Right kidney (tissue), 1 donor: ENCODE data around the gene ZNF628.
"Not testable (repeated sequence)": the region's sequence is repeated elsewhere in the genome, so short reads cannot be mapped to it uniquely, and the experiment has no call there.

Source experiments
- DNase-seq: peaks from one replicate; pipeline ENCODE4 v3.0.0-alpha.2; 2016

ZNF628 gene

DNA sequence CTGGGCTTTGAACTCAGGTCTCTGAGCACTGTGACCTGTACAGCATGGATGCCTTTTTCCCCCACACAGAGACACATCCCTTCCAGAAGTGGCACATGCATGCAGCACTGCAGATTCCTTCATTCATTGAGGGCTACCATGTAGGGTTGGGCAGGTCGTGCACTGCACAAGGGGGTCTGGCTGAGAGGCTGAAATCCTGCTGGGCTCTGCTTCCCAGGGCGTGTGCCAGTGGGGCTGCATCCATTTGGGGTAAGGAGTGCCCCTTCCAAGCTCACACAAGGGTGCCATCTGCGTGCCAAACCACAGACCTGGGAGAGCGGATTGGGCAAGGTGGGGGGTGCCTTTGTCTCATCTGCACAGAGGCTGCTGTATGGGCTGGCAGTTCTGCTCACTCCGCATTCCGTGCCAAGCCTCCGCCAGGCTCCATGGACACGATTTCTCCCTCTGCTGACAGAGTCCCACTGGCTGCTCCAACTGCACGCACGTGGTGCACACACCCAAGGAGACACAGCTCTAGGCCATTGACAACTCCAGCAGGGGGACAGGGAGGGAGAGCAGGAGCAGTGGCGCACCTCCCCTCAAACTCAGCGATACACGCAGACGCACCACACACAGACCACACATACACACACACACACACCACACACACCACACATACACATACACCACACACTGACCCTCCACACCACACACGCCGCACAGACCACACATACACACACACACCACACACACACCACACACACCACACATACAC is 28.8 kb upstream of the ZNF628 start:
- DNase-seq: no peak

DNA sequence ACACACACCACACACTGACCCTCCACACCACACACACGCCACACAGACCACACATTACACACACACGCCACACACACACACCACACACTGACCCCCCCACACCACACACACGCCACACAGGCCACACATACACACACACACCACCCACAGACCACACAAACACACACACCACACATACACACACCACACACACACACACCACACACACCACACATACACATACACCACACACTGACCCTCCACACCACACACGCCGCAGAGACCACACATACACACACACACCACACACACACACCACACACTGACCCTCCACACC is 28.3 kb upstream of the ZNF628 start:
- DNase-seq: not testable (repeated sequence)

DNA sequence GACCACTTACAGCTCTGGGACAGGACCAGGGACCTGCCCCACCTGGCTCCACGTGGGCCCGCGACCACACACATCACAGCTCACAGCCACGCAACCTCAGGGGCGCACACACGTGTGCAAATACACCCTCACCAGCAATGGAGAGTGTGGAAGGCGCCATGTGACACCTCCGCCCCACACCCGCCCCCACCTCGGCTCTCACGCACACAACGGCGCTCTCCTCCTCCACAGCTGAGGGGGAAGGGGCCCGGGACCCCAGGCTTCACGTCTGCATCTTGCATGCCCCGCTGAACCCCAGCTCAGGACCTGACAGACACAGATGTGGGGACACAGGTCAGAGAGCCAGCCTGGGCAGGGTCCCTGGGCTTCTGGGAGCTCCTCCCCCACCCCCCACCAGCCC is 26.9 kb upstream of the ZNF628 start:
- DNase-seq: no peak

DNA sequence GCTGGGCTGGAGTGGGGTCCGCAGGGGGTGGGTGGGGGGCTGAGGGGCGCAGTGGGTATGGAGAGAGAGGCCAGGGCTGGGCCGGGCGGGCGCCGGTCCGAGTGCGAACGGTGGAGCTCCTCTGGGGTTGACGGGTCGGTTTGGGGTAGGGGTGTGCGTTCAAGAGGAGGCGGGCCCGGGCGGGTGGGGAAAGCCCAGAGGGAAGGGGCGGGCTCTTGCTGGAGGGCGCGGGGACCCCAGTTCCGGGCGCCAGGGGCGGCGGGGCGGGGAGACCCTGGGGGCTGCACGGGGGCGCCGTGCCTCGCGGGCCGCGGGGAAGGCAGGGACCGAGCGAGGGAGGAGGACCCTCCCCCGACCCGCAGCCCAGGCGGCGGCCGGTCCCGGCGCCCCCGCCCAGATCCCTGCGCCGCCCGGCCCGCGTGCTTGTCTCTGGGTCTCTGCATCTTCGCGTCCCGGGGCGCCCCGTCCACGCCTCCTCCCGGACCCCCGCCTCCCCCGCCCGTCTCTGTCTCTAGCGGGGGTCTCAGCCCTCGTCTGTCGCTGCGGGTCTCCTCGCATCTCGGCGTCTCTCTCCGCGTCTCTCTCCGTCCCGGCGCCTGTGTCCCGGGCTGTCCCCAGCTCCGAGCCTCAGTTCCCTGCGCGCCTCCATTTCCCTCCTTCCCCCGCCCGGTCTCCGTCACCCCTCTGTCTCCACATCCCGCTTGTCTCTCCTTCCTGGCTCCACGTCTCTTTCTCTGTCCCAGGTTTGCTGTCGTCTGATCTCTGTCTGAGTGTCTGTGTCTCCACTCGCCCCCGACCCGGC is 25.1 kb upstream of the ZNF628 start:
- no peak for DNase-seq

DNA sequence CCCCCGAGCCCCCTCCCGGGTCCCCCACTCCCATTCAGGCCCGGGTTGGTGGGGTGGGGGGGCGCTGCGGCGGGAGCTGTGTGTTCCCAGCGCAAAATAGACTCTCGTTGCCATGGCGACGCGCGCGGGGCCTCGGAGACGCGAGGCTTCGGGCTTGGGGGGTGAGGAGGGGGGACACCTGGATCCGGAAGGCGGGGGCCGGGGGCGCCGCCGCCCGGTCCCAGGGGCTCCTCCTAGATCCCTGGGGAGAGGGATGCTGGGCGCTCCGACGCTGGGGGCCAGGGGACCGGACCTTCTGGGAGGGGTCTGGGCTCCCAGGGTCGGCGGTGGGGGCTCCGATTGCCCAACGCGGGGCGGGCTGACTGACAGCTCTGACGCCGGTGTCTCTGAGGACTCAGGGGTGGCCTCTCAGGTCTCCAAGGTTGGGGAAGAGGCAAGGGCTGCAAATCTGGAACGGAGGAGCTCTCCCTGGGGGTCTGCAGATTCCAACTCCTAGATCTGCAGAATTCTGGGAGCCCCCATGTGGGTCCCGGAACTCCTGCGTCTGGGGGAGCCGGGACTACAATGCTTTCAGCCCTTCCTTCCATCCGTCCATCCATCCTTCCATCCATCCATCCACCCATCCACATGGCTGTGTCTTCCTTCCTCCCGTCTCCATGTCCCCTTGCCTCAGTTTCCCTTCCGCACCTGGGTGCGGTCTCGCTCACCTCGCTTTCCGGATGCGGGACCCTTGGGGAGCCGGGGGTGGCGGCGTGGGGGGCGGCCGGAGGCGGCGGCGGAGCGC is 24.3 kb upstream of the ZNF628 start:
- peak; percentile 36 for DNase-seq

DNA sequence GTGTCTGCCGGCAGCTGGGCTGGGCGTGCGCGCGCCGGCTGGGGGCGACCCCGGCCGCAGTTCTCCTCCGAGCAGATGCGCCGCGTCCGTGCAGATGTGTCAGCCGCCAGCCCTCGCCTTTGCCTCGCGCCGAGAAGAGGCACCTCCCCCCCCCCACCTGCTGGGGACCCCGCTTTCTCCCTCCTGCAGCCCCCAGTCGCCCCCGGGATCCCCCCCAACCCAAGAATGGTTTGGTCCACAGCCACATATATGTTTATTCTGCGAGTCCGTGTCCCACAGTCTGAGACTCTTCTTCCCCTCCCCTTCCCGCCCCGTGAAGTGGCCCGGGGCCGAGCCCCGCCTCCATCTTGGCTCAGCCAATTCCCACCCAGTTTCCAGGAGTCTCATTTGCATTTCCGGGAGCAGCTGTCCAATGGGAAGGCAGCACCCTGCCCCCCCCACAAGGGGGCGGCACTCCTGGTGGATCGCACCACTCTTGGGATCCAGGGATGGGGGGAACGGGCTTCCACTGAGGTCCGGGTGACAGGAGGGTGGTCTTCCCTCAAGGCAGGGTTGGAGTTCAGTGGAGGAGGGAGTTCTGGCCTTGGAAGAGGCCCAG is 23.6 kb upstream of the ZNF628 start:
- DNase-seq: peak; percentile 69

DNA sequence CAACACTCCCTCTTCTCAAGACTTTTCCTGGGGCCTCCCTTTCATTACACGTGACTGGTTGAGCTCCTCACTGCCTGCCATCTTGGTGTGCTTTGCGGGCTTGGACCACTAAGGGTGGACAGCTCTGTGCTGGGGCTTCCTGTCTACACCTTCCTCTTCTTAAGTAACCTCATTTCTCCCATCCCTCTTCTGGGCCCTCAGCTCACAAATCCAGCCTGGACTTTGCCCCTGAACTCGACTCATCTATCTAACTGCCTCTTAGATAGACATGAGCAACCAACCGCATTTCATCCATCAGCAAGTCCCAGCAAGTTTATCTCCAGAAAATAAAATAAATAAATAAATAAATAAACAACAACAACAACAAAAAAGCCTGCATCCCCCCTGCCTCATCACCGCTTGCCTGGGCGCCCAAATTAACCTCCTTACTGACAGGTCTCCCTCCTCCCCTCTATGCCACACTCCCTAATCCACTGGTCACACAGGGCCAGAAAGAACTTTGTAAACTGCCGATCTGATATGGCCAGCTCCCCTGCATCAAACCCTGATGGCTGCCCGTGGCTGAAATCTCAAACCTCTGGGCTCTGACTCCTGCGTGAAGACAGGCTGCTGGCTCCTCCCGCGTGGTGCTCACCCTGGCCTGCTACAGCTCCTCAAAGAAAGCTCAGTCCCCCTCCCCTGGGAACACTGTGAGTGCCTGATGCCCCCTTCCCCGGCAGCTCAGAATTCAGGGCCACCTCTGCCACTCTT is 22.7 kb upstream of the ZNF628 start:
- DNase-seq: no peak

DNA sequence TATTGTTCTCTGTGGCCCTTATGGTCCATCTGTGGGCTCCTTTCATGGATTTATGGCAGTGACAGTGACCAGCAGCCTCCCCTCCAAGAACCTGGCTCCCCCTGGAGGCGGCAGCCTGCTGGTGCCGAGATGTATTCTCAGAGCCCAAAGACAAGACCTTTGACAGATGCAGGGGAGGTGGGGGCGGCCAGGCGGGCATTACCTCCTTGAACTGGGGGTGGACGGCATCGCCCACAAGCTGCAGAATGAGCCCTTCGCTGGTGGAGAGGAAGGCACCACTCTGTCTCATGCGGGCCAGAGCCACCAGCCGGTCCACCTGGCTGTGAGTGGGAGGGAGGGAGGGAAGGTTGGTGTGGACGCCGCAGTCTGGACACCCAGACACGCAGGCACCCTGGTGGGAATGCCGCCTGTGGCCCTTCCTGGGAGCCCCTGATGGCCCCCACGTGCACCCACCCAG is 21.6 kb upstream of the ZNF628 start:
- DNase-seq: no peak

DNA sequence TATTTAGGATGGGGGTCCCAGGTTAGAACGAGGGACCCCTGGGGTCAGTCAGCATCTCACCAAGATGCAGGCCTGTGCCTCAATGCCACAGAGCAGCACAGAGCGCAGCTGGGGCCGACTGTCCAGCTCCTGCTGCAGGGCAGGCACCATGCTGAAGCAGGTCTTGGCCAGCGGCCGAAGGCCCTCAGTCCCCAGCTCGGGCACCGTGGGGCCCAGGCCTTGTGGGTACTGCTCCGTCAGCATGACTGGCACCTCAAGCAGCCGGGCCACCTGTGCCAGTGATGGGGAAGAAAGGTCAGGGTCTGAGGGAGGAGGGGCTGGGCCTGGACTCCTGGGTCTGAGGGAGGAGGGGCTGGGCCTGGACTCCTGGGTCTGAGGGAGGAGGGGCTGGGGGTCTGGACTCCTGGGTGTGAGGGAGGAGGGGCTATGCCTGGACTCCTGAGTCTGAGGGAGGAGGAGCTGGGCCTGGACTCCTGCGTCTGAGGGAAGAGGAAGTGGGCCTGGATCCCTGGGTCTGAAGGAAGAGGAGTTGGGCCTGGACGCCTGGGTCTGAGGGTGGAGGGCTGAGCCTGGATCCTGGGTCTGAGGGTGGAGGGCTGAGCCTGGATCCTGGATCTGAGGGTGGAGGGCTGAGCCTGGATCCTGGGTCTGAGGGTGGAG is 20.7 kb upstream of the ZNF628 start:
- DNase-seq: no peak

DNA sequence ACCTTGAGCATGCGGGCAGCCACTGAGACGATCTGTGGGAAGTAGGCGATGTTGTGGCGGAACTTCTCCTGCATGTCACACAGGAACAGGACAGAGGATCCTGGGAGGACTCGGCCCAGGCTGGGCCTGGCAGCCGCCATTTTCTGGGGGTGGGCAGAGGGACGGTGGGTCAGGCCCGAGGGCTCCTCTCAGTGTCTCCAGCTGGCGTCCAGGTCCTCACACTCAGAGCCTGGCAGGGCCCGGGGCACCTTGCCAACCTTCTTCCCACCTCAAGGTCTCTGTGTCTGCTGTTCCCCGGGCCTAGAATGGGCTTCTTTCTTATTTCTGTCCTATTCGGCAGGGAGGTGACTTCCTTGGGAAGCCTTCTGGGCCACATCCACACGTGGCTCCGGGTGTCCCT is 20.1 kb upstream of the ZNF628 start:
- DNase-seq: no peak

DNA sequence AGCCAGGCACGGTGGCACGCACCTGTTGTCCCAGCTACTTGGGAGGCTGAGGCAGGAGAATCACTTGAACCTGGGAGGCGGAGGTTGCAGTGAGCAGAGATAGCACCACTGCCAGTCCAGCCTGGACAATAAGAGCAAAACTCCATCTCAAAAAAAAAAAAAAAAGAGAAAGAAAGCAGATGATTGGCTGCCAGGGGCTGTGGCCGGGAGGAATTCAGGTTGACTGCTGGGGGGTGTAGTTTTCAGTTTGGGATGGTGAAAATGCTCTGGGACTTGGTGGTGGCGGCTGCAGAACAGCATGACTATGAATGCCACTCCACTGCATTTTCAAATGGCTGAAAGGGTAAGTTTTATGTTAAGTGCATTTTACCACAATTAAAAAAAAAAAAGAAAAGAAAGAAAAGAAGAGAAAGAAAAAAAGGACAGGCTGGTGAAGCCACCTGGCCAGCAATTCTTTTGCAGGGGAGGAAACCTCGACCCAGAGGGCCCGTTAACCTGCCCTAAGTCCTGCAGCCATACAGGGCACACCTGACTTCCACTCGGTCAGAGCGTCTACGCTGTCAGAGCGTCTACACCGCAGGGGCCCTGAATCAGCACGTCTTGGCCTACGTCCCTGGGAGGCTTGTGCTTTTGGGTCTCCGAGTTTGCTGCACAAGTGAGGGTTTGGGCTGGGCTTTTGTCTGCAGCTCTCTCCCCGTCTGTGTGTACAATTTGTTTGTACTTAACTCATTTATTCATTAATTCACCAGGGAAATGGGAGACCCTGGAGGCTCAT is 18.5 kb upstream of the ZNF628 start:
- DNase-seq: no peak

DNA sequence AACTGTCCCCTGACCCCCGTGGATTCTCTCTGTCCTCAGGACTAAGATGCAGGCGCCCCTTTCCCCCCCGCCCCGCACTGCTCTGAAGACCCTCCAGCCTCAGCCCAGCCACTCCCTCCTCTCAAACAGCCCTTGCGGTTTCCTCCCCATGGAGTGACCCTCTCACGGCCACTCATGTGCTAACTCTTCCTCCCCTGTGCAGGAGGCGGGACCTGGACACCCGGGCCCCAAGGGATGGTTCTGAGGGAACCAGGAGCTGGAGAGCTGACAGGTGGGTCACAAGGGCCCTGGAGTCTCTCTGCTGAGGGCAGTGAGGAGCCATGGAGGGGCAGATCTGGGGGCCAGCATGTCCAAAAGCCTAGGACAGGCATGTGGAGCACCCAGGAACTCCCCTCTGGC is 16.9 kb upstream of the ZNF628 start:
- DNase-seq: no peak

DNA sequence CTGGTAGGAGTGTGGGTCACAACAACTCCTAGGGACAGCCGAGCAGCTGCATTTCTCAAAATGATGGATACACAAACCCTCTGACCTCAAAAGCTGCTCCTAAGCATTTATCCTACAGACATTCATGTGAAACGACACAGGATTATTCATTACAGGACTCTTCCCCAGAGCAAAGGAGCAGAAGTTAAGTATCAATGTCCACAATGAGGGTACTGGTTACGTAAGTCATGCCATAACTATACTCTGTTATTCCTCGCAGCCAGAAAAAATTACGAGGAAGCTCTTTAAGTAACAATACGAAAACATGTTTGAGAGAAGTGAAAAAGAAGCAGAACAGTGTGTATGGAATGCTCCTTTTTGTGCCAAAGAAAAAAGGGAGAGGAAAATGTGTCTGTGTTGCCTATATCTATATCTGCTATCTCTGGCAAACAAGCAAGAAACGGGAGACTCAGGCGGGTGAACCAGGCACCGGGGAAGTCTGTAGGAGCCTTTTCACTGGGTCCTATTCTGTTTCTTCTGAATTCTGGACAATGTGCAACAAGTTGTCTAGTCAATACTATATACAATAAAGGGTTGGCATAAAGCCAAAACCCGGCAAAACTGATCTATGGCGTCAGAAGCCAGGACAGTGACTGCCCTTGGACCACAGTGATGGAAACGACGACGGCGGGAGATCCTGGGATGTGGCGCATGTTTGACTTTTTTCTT is 16.3 kb upstream of the ZNF628 start:
- DNase-seq: peak; percentile 39

DNA sequence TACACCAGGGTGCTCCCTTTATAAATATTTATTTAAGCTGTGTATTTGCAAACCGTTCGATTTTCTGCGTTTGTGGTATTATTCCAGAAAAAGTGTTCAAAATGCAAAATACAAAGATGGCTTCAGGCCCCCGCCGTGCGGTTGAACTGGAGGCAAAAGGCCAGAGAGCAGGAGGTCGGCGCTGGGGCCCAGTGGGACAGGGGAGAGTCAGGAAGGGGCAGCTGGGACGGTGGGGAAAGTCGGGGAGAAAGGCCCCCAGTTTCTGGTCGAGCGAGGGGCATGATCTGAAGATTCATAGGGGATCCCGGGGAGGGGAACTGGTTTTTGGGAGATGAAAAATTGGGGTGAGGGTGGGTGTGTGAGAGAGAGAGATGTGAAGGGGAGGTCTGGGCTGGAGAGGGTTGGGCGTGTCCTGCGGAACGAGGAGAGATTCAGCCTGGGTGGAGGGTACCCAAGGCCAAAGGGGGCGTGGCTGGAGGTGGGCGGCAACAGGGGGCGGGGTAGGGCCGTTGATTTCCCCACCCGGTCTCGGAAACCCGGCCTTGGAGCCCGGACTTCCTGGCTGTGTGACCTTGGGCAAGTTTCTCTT is 15.7 kb upstream of the ZNF628 start:
- DNase-seq: peak; percentile 53

DNA sequence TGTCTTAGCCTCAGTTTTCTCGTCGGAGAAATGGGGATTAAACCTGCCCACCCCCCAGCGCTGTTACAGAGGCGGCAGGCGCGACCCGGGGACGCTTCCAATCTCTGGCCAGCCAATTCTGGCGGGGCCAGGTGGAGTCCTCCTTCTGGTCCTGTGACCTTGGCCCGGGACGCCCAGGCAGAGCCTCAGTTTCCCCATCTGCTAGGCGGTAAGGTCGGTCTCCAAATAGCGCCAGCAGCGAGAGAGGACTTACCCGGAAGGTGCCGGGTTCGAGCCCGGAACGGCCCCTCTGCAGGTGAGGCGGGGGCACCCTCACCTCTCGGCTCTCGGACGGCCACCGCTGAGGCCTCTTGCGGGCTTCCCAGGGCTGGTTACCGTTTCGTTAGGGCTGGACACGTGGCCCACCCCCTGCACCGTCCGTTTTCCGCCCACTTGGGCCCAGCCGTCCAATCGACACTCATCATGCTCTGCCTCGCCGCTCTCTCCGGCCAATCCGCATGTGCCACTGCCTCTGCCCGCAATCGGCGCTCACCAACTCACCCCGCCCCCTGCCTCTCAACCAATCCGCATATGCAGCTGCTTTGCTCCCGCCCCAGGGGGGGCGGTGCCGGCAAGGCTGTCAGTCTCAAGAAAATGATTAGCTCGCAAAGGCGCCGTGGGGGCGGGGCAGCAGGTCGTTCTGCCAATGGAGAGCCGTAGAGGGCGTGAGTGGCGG is 15.0 kb upstream of the ZNF628 start, which contains the start of gene ISOC2:
TSS of gene ISOC2 (minus strand) at position 384 of the 715 bp plus-strand sequence. CDS start 5,156 bp downstream, outside the sequence.
- peak; percentile 92 for DNase-seq

DNA sequence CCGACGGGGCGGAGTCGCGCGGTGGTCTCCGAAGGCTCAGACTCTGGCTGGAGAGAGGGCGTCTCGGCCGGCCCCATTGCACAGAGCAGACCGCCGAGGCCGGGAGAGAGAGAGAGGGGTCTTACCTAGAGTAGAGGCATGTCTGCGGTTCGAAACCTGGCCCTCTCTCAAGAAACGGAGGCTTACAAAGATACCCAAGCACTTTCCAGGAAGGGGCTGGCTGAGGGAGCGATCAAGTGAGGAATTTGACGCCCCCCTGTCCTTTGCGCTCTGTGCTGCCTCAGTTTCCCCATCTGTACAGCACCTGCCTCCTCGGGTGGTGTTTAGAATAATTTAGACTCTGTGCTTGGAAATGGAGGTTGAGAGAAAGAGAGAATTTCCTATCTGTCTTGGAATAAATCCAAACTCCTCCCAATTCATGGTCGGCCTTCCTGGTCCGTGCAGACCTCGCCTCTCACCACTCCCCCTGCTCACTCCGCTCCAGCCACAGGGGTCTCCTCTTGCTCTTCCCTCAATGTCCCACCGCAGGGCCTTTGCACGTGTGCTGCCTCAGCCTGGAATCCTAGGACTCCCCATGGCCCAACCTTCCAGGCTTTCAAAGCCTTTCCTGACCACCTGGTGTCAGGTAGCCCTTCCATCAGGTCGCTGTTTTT is 14.3 kb upstream of the ZNF628 start:
- DNase-seq: no peak

DNA sequence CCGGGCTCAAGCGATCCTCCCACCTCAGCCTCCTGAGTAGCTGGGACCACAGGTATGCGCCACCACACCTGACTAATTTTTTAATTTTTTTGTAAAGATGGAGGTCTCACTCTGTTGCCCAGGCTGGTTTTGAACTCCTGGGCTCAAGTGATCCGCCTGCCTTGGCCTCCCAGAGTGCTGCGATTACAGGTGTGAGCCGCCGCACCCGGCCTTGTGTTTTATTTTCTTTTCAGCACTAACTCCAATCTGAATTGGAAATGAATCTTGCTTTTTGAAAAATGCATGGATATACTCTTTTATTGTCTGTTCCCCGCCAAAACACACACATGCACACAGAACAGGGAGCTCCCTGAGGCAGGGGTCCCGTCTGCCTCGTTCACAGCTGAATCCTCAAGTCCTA is 13.7 kb upstream of the ZNF628 start:
- no peak for DNase-seq

DNA sequence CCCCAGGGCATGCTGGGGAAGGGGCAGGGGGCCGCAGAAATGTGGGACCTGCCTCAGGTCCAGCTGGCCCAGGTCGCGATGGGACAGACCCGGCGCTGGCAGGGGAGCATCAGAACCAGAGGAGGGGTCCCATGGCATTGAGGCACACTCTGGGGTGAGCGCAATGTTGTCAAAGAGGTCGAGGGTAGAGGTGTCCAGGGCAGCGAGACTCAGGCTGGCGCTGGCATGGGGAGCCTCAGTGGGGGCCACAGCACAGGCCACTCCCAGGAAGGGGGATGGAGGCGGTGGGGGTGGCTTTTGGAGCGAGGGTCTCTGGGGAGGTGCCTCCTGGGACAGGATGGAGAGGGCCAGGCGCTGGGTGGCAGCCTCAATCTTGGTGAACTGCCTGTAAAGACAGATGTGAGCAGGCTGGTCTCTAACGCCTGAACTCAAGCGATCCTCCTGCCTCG is 12.8 kb upstream of the ZNF628 start:
- no peak for DNase-seq
